ENCODE results near the gene SASS6.

SASS6 gene

GRCh38 chr1:100145116-100145515, 12.4 kb upstream of the SASS6 start:
- no peaks in the 10 kb centered on the region for H3K27me3 ChIP-seq (replicated peaks; ENCODE audit: control insufficient read depth, insufficient read depth, low read length)
- TF ChIP-seq, protein P1, sequence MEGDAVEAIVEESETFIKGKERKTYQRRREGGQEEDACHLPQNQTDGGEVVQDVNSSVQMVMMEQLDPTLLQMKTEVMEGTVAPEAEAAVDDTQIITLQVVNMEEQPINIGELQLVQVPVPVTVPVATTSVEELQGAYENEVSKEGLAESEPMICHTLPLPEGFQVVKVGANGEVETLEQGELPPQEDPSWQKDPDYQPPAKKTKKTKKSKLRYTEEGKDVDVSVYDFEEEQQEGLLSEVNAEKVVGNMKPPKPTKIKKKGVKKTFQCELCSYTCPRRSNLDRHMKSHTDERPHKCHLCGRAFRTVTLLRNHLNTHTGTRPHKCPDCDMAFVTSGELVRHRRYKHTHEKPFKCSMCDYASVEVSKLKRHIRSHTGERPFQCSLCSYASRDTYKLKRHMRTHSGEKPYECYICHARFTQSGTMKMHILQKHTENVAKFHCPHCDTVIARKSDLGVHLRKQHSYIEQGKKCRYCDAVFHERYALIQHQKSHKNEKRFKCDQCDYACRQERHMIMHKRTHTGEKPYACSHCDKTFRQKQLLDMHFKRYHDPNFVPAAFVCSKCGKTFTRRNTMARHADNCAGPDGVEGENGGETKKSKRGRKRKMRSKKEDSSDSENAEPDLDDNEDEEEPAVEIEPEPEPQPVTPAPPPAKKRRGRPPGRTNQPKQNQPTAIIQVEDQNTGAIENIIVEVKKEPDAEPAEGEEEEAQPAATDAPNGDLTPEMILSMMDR (IDR thresholded peaks at IDR 0.05; ENCODE audit: insufficient read depth, low read length, poor library complexity, severe bottlenecking), result no peak
- peaks cover 3% of the 10 kb centered on the region for H3K36me3 ChIP-seq (ENCODE audit: control insufficient read depth, insufficient read depth, low read length)
- no peak for DNase-seq (ENCODE audit: extremely low read depth, insufficient read length)
- H3K4me3 ChIP-seq (replicated peaks; ENCODE audit: low read depth, low read length), result no peak overlapping the region

- H3K27me3 ChIP-seq (replicated peaks; ENCODE audit: control insufficient read depth, insufficient read depth, low read length), result no peaks in the 10 kb centered on the region
- TF ChIP-seq, protein P1 (IDR thresholded peaks at IDR 0.05; ENCODE audit: insufficient read depth, low read length, poor library complexity, severe bottlenecking), result no peak
- peaks cover 4% of the 10 kb centered on the region for H3K36me3 ChIP-seq (ENCODE audit: control insufficient read depth, insufficient read depth, low read length)
- H3K4me3 ChIP-seq (replicated peaks; ENCODE audit: low read depth, low read length), result no peak overlapping the region
- no peak for DNase-seq (ENCODE audit: extremely low read depth, insufficient read length)
Observed at GRCh38 chr1:100142343-100142742, 9.6 kb upstream of the SASS6 start.

DNA sequence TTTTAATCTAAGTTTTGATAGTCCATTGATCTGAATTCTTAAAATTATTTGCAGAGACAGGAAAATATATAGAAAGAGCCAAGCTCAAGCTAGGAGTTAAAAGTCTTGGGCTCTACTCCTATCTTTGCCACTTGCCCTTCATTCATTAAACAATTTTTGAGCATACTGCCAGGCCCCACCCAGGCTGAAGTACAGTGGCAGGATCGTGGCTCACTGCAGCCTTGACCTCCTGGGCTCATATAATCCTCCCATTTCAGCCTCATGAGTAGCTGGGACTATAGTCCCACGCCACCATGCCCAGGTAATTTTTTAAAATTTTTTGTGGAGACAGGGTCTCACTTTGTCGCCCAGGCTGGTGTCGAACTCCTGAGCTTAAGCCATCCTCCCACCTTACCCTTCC, 8.5 kb upstream of the SASS6 start:
- TF ChIP-seq, protein P1 (IDR thresholded peaks at IDR 0.05; ENCODE audit: insufficient read depth, low read length, poor library complexity, severe bottlenecking), result no peak
- no peak for DNase-seq (ENCODE audit: extremely low read depth, insufficient read length)
- Histone ChIP-seq H3K36me3 (ENCODE audit: control insufficient read depth, insufficient read depth, low read length) (peaks cover 4% of the 10 kb centered on the region), H3K27me3 (replicated peaks; ENCODE audit: control insufficient read depth, insufficient read depth, low read length) (no peaks in the 10 kb centered on the region), H3K4me3 (replicated peaks; ENCODE audit: low read depth, low read length) (no peak overlapping the region)

DNA sequence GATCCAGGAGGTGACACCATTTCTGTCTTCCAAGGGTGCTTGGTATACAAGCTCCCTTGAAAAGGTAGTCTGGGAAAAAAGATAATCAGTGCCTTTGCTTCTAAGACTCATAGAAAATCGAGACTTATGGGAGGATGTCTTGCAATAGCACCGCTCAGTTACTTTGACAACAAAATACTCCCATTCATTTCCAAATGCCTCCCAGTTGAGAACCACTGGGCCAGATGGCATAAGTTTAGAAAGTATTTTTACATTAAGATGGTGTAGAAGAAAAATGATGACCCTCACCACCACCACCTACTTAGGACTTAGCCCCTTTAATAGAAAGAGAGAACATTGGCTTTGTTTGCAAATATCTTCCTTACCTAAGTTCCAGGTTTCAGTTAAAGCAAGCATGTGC, 4.9 kb upstream of the SASS6 start:
- Histone ChIP-seq H3K36me3 (ENCODE audit: control insufficient read depth, insufficient read depth, low read length) (peaks cover 1% of the 10 kb centered on the region), H3K4me3 (replicated peaks; ENCODE audit: low read depth, low read length) (no peak overlapping the region)

GRCh38 chr1:100134872-100135271, 2.1 kb upstream of the SASS6 start:
- Histone ChIP-seq H3K36me3 (ENCODE audit: control insufficient read depth, insufficient read depth, low read length) (peaks cover 1% of the 10 kb centered on the region), H3K27me3 (replicated peaks; ENCODE audit: control insufficient read depth, insufficient read depth, low read length) (no peaks in the 10 kb centered on the region), H3K4me3 (replicated peaks; ENCODE audit: low read depth, low read length) (no peak overlapping the region)
- TF ChIP-seq, protein P1 (IDR thresholded peaks at IDR 0.05; ENCODE audit: insufficient read depth, low read length, poor library complexity, severe bottlenecking), result peak; percentile 29
- no peak for DNase-seq (ENCODE audit: extremely low read depth, insufficient read length)

More for the DNA sequence above, 4.9 kb upstream of the SASS6 start:
- DNase-seq (ENCODE audit: extremely low read depth, insufficient read length), result no peak
- H3K27me3 ChIP-seq (replicated peaks; ENCODE audit: control insufficient read depth, insufficient read depth, low read length), result no peaks in the 10 kb centered on the region
- TF ChIP-seq, protein P1 (IDR thresholded peaks at IDR 0.05; ENCODE audit: insufficient read depth, low read length, poor library complexity, severe bottlenecking), result no peak

GRCh38 chr1:100131623-100132022, 1.1 kb downstream of the SASS6 start:
- TF ChIP-seq, protein P1 (IDR thresholded peaks at IDR 0.05; ENCODE audit: insufficient read depth, low read length, poor library complexity, severe bottlenecking), result no peak
- DNase-seq (ENCODE audit: extremely low read depth, insufficient read length), result no peak

More at GRCh38 chr1:100131623-100132022, 1.1 kb downstream of the SASS6 start:
- H3K27me3 ChIP-seq (replicated peaks; ENCODE audit: control insufficient read depth, insufficient read depth, low read length), result no peaks in the 10 kb centered on the region
- H3K36me3 ChIP-seq (ENCODE audit: control insufficient read depth, insufficient read depth, low read length), result no peaks in the 10 kb centered on the region
- peak overlapping the region; percentile 89 for H3K4me3 ChIP-seq (replicated peaks; ENCODE audit: low read depth, low read length)

Data from GM06990 (cell line).